Raji (cell line): ENCODE data around the gene TMEM259.

ENCODE experiments used
- POLR2A ChIP-seq: IDR thresholded peaks from 2 replicates; pipeline ENCODE4 v1.6.1; 2011; ENCODE audit warnings: low read depth, low read length, control low read depth; ENCODE audit not compliant: insufficient read depth

TMEM259 gene

GRCh38 chr19:1006711-1007398 lies 14.1 kb downstream of the TMEM259 start:
- TF ChIP-seq POLR2A, result no peak

GRCh38 chr19:1004803-1005664 lies 15.9 kb downstream of the TMEM259 start:
- TF ChIP-seq POLR2A, result no peak

GRCh38 chr19:1004204-1004802 lies 16.6 kb downstream of the TMEM259 start:
- TF ChIP-seq POLR2A, result no peak

- no peak for TF ChIP-seq POLR2A
Measured at GRCh38 chr19:1003283-1003682, 17.6 kb downstream of the TMEM259 start.

- TF ChIP-seq POLR2A, result no peak
Measured at GRCh38 chr19:1002600-1002999, 18.3 kb downstream of the TMEM259 start.

- no peak for TF ChIP-seq POLR2A
Measured at GRCh38 chr19:1001538-1002166, 19.3 kb downstream of the TMEM259 start.

- no peak for TF ChIP-seq POLR2A
Measured at GRCh38 chr19:1000591-1001537, 20.1 kb downstream of the TMEM259 start.

GRCh38 chr19:1000095-1000494 lies 20.8 kb downstream of the TMEM259 start, which contains the start of gene GRIN3B:
TSS of gene GRIN3B (plus strand) at chr19:1000419. CDS start at chr19:1000438, 19 bp downstream.
- no peak for TF ChIP-seq POLR2A

- no peak for TF ChIP-seq POLR2A
Measured at GRCh38 chr19:999379-999719, 21.6 kb downstream of the TMEM259 start.

GRCh38 chr19:998064-998463 lies 22.9 kb downstream of the TMEM259 start:
- no peak for TF ChIP-seq POLR2A

- no peak for TF ChIP-seq POLR2A
Measured at GRCh38 chr19:996051-996838, 24.7 kb downstream of the TMEM259 start.

- TF ChIP-seq POLR2A, result no peak
Measured at GRCh38 chr19:995051-995827, 25.7 kb downstream of the TMEM259 start.

GRCh38 chr19:994516-994915 lies 26.4 kb downstream of the TMEM259 start:
- no peak for TF ChIP-seq POLR2A
